Heart left ventricle (tissue), 16 donors: ENCODE data around the gene CD200R1. TPM values are rescaled to one million over a fixed set of nuclear protein-coding genes. Genes with fewer than 3 reads are reported as not detected.

Experiments used
- ATAC-seq, 4 donors: fragments of 200-7000 bp; cut with Tn5 transposase; one replicate each; pipeline ENCODE4 v1.9.1; 2020 to 2022; ENCODE audit warnings: moderate library complexity in 4 of 4, mild to moderate bottlenecking in 3 of 4, moderate number of reproducible peaks in 1 of 4
- DNase-seq, 5 donors: peaks; one replicate each; pipeline ENCODE4 v3.0.0-alpha.2; 2020
- H3K27ac ChIP-seq, 12 donors: fragments of 200-600 bp; sonication (generic) in 4 of 12; one replicate each; pipeline versions ENCODE4 v1.5.0 to v1.8.0; 2016 to 2022; ENCODE audit warnings: mild to moderate bottlenecking in 2 of 12
- H3K27me3 ChIP-seq, 9 donors: fragments of 200-600 bp; sonication (generic) in 2 of 9; one replicate each; pipeline versions ENCODE4 v1.5.1 to v1.8.0; 2016 to 2022; ENCODE audit warnings: mild to moderate bottlenecking in 3 of 9
- H3K36me3 ChIP-seq, 9 donors: fragments of 200-600 bp; sonication (generic) in 2 of 9; one replicate each; pipeline versions ENCODE4 v1.5.0 to v1.8.0; 2018 to 2022; ENCODE audit warnings: mild to moderate bottlenecking in 2 of 9
- H3K4me1 ChIP-seq, 12 donors: fragments of 200-600 bp; sonication (generic) in 4 of 12; one replicate each; pipeline versions ENCODE4 v1.5.0 to v1.8.0; 2016 to 2022; ENCODE audit warnings: mild to moderate bottlenecking in 3 of 12
- H3K4me3 ChIP-seq, 12 donors: fragments of 200-600 bp; sonication (generic) in 4 of 12; one replicate each; pipeline versions ENCODE4 v1.5.0 to v1.8.0; 2017 to 2022; ENCODE audit warnings: mild to moderate bottlenecking in 9 of 12, moderate library complexity in 4 of 12
- H3K9me3 ChIP-seq, 12 donors: fragments of 200-600 bp; sonication (generic) in 4 of 12; one replicate each; pipeline versions ENCODE4 v1.5.0 to v1.8.0; 2016 to 2022; ENCODE audit warnings: mild to moderate bottlenecking in 1 of 12
- CTCF ChIP-seq, 12 donors: fragments of 200-600 bp; sonication (generic) in 4 of 12; IDR thresholded peaks; one replicate each; pipeline versions ENCODE4 v1.5.0 to v1.8.0; 2018 to 2022; ENCODE audit warnings: antibody characterized with exemption in 12 of 12, mild to moderate bottlenecking in 5 of 12
- POLR2A ChIP-seq, 2 donors: fragments of 450-650 bp; IDR thresholded peaks; one replicate each; pipeline ENCODE4 v1.6.1; 2017; ENCODE audit warnings: antibody characterized with exemption in 2 of 2, mild to moderate bottlenecking in 2 of 2, moderate library complexity in 2 of 2
- WGBS, 4 donors: extraction: QIAGEN DNeasy Blood & Tissue Kit in 2 of 4; methylation state at CpG; one replicate each; pipeline versions ENCODE4 v1.1.5 to v1.1.7; 2013 to 2018; 5-methylcytosine and 5-hydroxymethylcytosine counted together
- intact Hi-C, 10 donors: fragments of 100-400 bp; cut with DNase I; formaldehyde crosslinking; loops; one replicate each; pipeline versions ENCODE4 v1.11.1 to v1.14.2; 2022
- polyA plus RNA-seq, 2 donors: library from polyadenylated mRNA; stranded (reverse); fragments of 200-250 nt; gene quantifications; one replicate each; pipeline ENCODE4 v1.2.3, GENCODE V29; 2013
- total RNA-seq, 9 donors: library from RNA; depleted of rRNA in 2 of 9; stranded (reverse); fragments of >200 nt in 2 of 9; fragmentation: NEBNext Ultra II Directional in 3 of 9; extraction: Animal tissue kit (Norgen Biotek cat#: 25700) in 3 of 9; gene quantifications; one replicate each; pipeline versions ENCODE4 v1.1.0 to v1.2.4, GENCODE V29; 2016 to 2023
- donor health status: ischemic (EF 13 %, LVEDD 7.1; RV severe dilation, severe dysfunction).
- donor health status: healthy with polysubstance abuse.
- donor health status: DM: no; HTN: yes; CAD: no.
- donor health status: DM: no; HTN: no; CAD: no.
- donor health status: ischemic (EF 25% LVEDD 6.9; RV normal size, moderate dysfunction).
- donor health status: ischemic (EF 25% LVEDD 5.7; RV mildly dilated, moderate dysfunction).
- donor health status: healthy.
- donor health status: DM: yes; HTN: yes; CAD: no.
- donor health status: ischemic (EF 35%, LVEDD 5.7; RV mildly dilated, moderate dysfunction).
- donor health status: nonischemic (EF 11% LVEDD 7.7; RV severe dilation, severe dysfunction).
- donor health status: DM: yes; HTN: yes; CAD: no.
- donor health status: PGD.
- donor health status: ischemic (EF 29% LVEDD 5.4; RV normal size, mild dysfunction).
- donor health status: nonischemic (EF 23%, LVEDD 6.1; RV moderate dilation, normal function).

Gene CD200R1
- total and polyA plus RNA-seq, 11 donors = 0.08 to 4.6 (median 0.69) TPM

GRCh38 chr3:112984485-112984884 is 9.6 kb upstream of the CD200R1 start:
- WGBS, 4 donors = 55 to 82% (median 67%) methylated on average over 2 of the region's 2 CpGs
- TF ChIP-seq POLR2A (IDR thresholded peaks at IDR 0.05) (no peak), CTCF (IDR thresholded peaks at IDR 0.05) (no peak)
- no peaks in the 10 kb centered on the region for H3K27me3 ChIP-seq
- ATAC-seq (peak in 2 of 4 donors; percentile 28 to 47), DNase-seq (no peak)
- intact Hi-C loops = loop anchor here in 5 of 10 donors (5.0 to 10.0 kb wide), 4 partner anchors 250 to 402 kb away; partner anchors contain the start of gene CCDC80 (in 1 of the 5)
- no peaks in the 10 kb centered on the region for H3K9me3 ChIP-seq
- H3K4me1 ChIP-seq = peaks cover 0 to 13% (median 2%) of the 10 kb centered on the region in 12 donors
- no peak overlapping the region for H3K27ac ChIP-seq
- H3K36me3 ChIP-seq = no peaks in the 10 kb centered on the region
- H3K4me3 ChIP-seq = no peak overlapping the region

GRCh38 chr3:112982710-112983109 is 7.8 kb upstream of the CD200R1 start:
- peaks cover 0 to 17% (median 2%) of the 10 kb centered on the region in 12 donors for H3K4me1 ChIP-seq
- no peaks in the 10 kb centered on the region for H3K27me3 ChIP-seq
- intact Hi-C loops = loop anchor here in 5 of 10 donors (5.0 to 10.0 kb wide), 4 partner anchors 248 to 400 kb away; partner anchors contain the start of gene CCDC80 (in 1 of the 5)
- H3K9me3 ChIP-seq = no peaks in the 10 kb centered on the region
- H3K27ac ChIP-seq = no peak overlapping the region
- no peak for DNase-seq
- H3K4me3 ChIP-seq = no peak overlapping the region
- no peak for TF ChIP-seq CTCF (IDR thresholded peaks at IDR 0.05)
- no peak for TF ChIP-seq POLR2A (IDR thresholded peaks at IDR 0.05)
- WGBS, 4 donors = 27 to 38% (median 36%) methylated on average over 1 of the region's 1 CpG
- no peak for ATAC-seq
- H3K36me3 ChIP-seq = no peaks in the 10 kb centered on the region

- H3K4me1 ChIP-seq = peaks cover 0 to 35% (median 2%) of the 10 kb centered on the region in 12 donors
- no peaks in the 10 kb centered on the region for H3K9me3 ChIP-seq
- intact Hi-C loops = loop anchor here in 6 of 10 donors (2.0 to 10.0 kb wide), 7 partner anchors 245 to 399 kb away; partner anchors contain the start of gene CCDC80 (in 1 of the 6)
- TF ChIP-seq POLR2A (IDR thresholded peaks at IDR 0.05) (no peak), CTCF (IDR thresholded peaks at IDR 0.05) (no peak)
- 13 to 27% (median 24%) methylated on average over 1 of the region's 1 CpG for whole genome bisulfite sequencing, 4 donors
- H3K27me3 ChIP-seq = no peaks in the 10 kb centered on the region
- ATAC-seq = no peak
- H3K36me3 ChIP-seq = no peaks in the 10 kb centered on the region
- no peak for DNase-seq
- H3K27ac ChIP-seq = no peak overlapping the region
- no peak overlapping the region for H3K4me3 ChIP-seq
Measured at GRCh38 chr3:112980080-112980479, 5.2 kb upstream of the CD200R1 start.

- Histone ChIP-seq H3K27me3 (no peaks in the 10 kb centered on the region), H3K4me1 (peaks cover 0 to 28% (median 0%) of the 10 kb centered on the region in 12 donors), H3K36me3 (no peaks in the 10 kb centered on the region), H3K4me3 (no peak overlapping the region), H3K9me3 (no peaks in the 10 kb centered on the region), H3K27ac (no peak overlapping the region)
- TF ChIP-seq CTCF (IDR thresholded peaks at IDR 0.05) (peak; percentile 66 to 82 (median 73)), POLR2A (IDR thresholded peaks at IDR 0.05) (no peak)
- WGBS, 4 donors = 70 to 84% (median 82%) methylated on average over 1 of the region's 1 CpG
- intact Hi-C loops = loop anchor here (1.0 to 10.0 kb wide), 10 partner anchors 165 to 397 kb away; partner anchors contain the start of gene CCDC80 (in 3 of the 10)
- ATAC-seq (no peak), DNase-seq (no peak)
Measured at GRCh38 chr3:112979244-112979832, 4.4 kb upstream of the CD200R1 start.
